Globus pallidus (tissue), 1 donor: ENCODE results near the gene EXOSC6.
"Not testable (repeated sequence)": the region's sequence is repeated elsewhere in the genome, so short reads cannot be mapped to it uniquely, and the experiment has no call there.

Experiments used
- DNase-seq: peaks from one replicate; pipeline ENCODE4 v3.0.0-alpha.2; 2015; ENCODE audit warnings: low spot score

EXOSC6 gene

GRCh38 chr16:70198666-70199065, 53.1 kb downstream of the EXOSC6 start:
- DNase-seq, result not testable (repeated sequence)

GRCh38 chr16:70198230-70198629, 53.5 kb downstream of the EXOSC6 start:
- DNase-seq, result not testable (repeated sequence)

- not testable (repeated sequence) for DNase-seq
Measured at GRCh38 chr16:70197611-70198010, 54.1 kb downstream of the EXOSC6 start.
